ENCODE data around the gene ATG14. TPM values are rescaled to one million over a fixed set of nuclear protein-coding genes. Genes with fewer than 3 reads are reported as not detected.

ATG14 gene
- total RNA-seq, 2 donors from 2014 or later, result 11.0 to 12.9 TPM

DNA sequence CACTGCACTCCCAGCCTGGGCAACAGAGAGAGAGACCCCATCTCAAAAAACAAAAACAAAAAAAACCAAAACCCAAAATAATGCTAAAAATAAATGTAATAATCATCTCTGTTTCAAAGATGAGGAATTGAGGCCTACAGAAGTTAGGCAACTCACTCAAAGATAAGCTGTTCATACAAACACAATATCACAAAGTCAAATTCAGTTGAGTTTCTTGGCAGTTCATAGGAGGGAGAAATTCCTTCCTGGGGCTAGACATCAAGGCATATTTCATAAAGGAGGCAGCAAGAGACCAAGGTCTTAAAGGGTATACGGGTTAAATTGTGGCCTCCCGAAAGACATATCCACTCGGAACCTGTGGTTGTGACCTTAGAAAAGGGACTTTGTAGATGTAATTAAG, 37.5 kb upstream of the ATG14 start:
- Mint-ChIP-seq H3K4me1 (peaks cover 44% of the 10 kb centered on the region), H3K9me3 (no peaks in the 10 kb centered on the region), H3K4me3 (no peak overlapping the region), H3K36me3 (ENCODE audit: low read depth) (no peaks in the 10 kb centered on the region), H3K27me3 (ENCODE audit: insufficient read depth) (no peaks in the 10 kb centered on the region), H3K27ac (peak overlapping the region; percentile 2)
- H3K4me1 ChIP-seq (ENCODE audit: control insufficient read depth, insufficient read depth, low read length), result peaks cover 11% of the 10 kb centered on the region
- TF ChIP-seq, protein P1, sequence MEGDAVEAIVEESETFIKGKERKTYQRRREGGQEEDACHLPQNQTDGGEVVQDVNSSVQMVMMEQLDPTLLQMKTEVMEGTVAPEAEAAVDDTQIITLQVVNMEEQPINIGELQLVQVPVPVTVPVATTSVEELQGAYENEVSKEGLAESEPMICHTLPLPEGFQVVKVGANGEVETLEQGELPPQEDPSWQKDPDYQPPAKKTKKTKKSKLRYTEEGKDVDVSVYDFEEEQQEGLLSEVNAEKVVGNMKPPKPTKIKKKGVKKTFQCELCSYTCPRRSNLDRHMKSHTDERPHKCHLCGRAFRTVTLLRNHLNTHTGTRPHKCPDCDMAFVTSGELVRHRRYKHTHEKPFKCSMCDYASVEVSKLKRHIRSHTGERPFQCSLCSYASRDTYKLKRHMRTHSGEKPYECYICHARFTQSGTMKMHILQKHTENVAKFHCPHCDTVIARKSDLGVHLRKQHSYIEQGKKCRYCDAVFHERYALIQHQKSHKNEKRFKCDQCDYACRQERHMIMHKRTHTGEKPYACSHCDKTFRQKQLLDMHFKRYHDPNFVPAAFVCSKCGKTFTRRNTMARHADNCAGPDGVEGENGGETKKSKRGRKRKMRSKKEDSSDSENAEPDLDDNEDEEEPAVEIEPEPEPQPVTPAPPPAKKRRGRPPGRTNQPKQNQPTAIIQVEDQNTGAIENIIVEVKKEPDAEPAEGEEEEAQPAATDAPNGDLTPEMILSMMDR (conservative IDR thresholded peaks at IDR 0.05), result no peak
- no peaks in the 10 kb centered on the region for H3K36me3 ChIP-seq (ENCODE audit: control insufficient read depth, insufficient read depth, low read length)
- WGBS, 2 experiments (ENCODE audit: insufficient coverage in 1 of 2, insufficient read length in 1 of 2), result 66 to 67% methylated on average over 3 of the region's 3 CpGs
- H3K27me3 ChIP-seq (ENCODE audit: control insufficient read depth, insufficient read depth, low read length, poor library complexity, severe bottlenecking), result no peaks in the 10 kb centered on the region
- H3K27ac ChIP-seq (ENCODE audit: low read depth, low read length), result no peak overlapping the region
- no peak overlapping the region for H3K4me3 ChIP-seq (ENCODE audit: low read length)
- H3K9me3 ChIP-seq (ENCODE audit: control insufficient read depth, low read length), result no peaks in the 10 kb centered on the region
- DNase-seq, result no peak
- H3K9ac ChIP-seq (ENCODE audit: extremely low read depth, low read length, poor library complexity, severe bottlenecking), result no peak overlapping the region

DNA sequence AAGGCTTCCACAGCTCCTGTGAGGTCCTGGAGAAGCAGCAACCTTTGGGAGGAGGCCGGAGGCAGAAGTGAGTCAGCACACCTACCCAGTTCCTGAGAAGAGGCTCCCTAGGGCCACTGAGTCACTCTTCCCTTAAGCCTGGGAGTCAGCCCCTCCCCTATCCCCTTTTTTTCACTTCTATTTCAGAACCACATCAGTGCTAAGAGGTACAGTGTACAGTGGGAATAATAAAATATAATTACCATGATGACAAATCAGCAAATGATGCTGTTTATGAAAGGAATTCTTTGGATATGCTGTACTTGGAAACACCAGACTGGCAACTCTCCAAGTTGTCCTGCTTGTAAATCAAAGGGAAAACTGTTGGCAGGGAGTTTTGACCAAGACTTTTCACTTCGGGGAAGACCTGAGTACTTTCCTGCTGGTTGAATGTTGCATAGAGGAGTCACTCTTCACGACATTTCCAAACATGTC, 36.5 kb upstream of the ATG14 start:
- TF ChIP-seq, protein P1 (conservative IDR thresholded peaks at IDR 0.05), result no peak
- no peaks in the 10 kb centered on the region for H3K36me3 ChIP-seq (ENCODE audit: control insufficient read depth, insufficient read depth, low read length)
- Mint-ChIP-seq H3K9me3 (no peaks in the 10 kb centered on the region), H3K27ac (no peak overlapping the region), H3K27me3 (ENCODE audit: insufficient read depth) (no peaks in the 10 kb centered on the region), H3K4me3 (no peak overlapping the region), H3K36me3 (ENCODE audit: low read depth) (no peaks in the 10 kb centered on the region), H3K4me1 (peaks cover 38% of the 10 kb centered on the region)
- no peak overlapping the region for H3K27ac ChIP-seq (ENCODE audit: low read depth, low read length)
- no peak for DNase-seq
- WGBS, 2 experiments (ENCODE audit: insufficient coverage in 1 of 2, insufficient read length in 1 of 2), result 88 to 94% methylated on average over 2 to 3 of the region's 3 CpGs
- H3K9ac ChIP-seq (ENCODE audit: extremely low read depth, low read length, poor library complexity, severe bottlenecking), result no peak overlapping the region
- no peak overlapping the region for H3K4me3 ChIP-seq (ENCODE audit: low read length)
- H3K4me1 ChIP-seq (ENCODE audit: control insufficient read depth, insufficient read depth, low read length), result peaks cover 9% of the 10 kb centered on the region
- no peaks in the 10 kb centered on the region for H3K27me3 ChIP-seq (ENCODE audit: control insufficient read depth, insufficient read depth, low read length, poor library complexity, severe bottlenecking)
- H3K9me3 ChIP-seq (ENCODE audit: control insufficient read depth, low read length), result peaks cover under 1% of the 10 kb centered on the region

DNA sequence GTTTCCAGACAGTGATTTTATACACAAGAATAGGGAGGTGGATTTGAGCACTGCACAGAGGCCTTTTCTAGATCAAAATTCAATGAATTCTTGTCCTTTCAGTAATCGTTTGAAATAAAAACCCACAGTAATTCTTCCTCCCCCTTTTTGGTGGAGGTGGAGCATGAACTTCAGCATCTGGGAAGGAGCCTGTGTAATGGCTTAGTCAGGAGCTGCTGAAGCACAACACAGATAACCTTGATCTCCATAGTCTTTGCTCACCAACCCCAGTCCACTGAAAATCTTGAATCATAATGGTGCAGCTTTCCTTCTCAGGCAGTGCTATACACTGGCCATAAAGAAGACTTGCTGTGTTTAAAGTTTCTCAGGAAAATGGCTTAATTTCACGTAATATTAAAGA, 35.2 kb upstream of the ATG14 start:
- peaks cover 3% of the 10 kb centered on the region for H3K9me3 Mint-ChIP-seq
- Histone ChIP-seq H3K4me3 (ENCODE audit: low read length) (no peak overlapping the region), H3K36me3 (ENCODE audit: control insufficient read depth, insufficient read depth, low read length) (no peaks in the 10 kb centered on the region), H3K27ac (ENCODE audit: low read depth, low read length) (no peak overlapping the region), H3K4me1 (ENCODE audit: control insufficient read depth, insufficient read depth, low read length) (peaks cover 9% of the 10 kb centered on the region), H3K27me3 (ENCODE audit: control insufficient read depth, insufficient read depth, low read length, poor library complexity, severe bottlenecking) (no peaks in the 10 kb centered on the region), H3K9me3 (ENCODE audit: control insufficient read depth, low read length) (peaks cover 8% of the 10 kb centered on the region), H3K9ac (ENCODE audit: extremely low read depth, low read length, poor library complexity, severe bottlenecking) (no peak overlapping the region)
- H3K27ac Mint-ChIP-seq, result peak overlapping the region; percentile 62
- peaks cover 35% of the 10 kb centered on the region for H3K4me1 Mint-ChIP-seq
- H3K4me3 Mint-ChIP-seq, result no peak overlapping the region
- TF ChIP-seq, protein P1 (conservative IDR thresholded peaks at IDR 0.05), result no peak
- 83 to 92% methylated on average over 1 to 2 of the region's 2 CpGs for WGBS, 2 experiments (ENCODE audit: insufficient coverage in 1 of 2, insufficient read length in 1 of 2)
- no peaks in the 10 kb centered on the region for H3K36me3 Mint-ChIP-seq (ENCODE audit: low read depth)
- H3K27me3 Mint-ChIP-seq (ENCODE audit: insufficient read depth), result no peaks in the 10 kb centered on the region
- no peak for DNase-seq
